ENCODE data around the gene SFRP4. TPM values are rescaled to one million over a fixed set of nuclear protein-coding genes. Genes with fewer than 3 reads are reported as not detected.

SFRP4 gene
- total RNA-seq, 1 donor from 2014 or later = 15.0 TPM

DNA sequence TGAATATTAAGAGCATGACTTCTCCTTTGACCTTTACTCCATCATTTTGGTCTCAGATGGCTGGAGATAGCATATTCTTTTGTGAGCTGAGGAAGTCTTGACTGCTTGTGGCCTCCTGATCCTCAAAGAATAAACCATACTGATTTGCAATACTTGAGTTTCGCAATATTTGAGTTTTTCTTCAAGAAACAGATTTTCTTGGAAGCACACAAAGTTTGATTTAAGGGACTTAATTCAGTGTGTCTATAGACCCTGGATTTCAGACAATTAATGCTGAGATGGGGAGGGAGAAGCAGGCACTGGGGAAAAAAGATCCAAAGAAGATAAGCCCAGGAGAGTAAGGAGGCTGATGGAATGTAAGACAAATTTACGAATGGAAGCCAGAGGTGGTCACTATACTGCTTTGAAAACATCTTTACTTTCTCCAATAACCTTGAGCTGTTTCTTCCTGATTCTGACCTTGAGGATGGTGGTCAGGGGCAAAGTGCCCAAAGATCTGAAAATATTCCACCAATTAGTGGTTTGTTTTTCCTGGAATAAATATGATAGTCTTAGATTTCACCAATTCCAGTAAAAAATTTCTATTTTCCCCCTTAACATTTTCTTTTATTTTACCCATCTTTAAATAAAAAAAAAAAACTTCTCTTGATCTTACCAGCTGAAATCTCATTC lies 11.3 kb upstream of the SFRP4 start:
- intact Hi-C loops (cut with DNase I) = no loop called here

DNA sequence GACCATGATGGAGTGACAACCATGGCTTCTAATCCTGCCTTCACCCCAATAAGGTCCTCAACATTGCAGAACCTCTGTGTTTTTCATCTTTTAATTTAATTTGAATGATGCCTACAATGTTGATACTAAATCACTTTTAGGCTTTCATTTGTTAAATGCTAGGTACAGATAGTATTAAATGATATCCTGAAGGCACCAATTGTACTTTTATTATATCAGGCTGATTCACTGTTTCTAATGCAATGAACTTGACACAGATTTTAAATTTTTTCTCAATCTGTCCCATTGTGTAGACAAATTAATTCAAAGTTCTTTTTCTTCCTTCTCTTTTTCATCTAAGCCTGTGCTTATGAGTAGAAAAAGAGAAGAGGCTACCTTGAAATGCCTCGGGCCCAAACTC lies 9.0 kb upstream of the SFRP4 start:
- no peak for DNase-seq (ENCODE audit: low spot score)
- intact Hi-C loops (cut with DNase I) = no loop called here

More for the DNA sequence above, 11.3 kb upstream of the SFRP4 start:
- no peak for DNase-seq (ENCODE audit: low spot score)

DNA sequence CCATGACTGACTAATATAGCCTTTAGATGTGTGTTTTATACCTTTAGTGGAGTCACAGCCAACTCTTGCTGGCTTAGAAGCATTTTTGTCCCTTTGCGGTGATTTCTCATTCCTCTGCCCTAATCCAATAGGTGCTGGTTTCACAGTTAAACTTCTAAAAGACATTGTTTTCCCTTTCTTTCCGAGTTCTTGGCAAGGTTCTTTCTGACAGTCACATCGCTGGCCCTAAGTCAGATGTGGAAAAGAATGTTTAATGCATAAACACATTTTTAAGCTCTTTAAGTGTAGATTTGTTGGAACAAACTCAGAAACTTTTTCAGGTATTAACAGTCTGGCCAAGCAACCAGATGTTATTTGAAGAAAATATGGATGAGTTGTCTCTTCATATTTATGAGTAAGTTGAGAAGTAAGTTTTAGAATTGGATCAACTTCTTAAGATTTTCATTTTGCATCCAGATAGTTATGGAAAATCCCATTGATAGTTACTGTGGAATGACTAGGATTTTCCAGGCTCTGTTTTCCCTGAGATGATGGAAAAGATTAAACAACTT lies 7.9 kb upstream of the SFRP4 start:
- DNase-seq (ENCODE audit: low spot score) = no peak
- intact Hi-C loops (cut with DNase I) = loop anchor here (5.0 kb wide), 1 partner anchor 253 kb away; the partner anchor contains the start of gene STARD3NL

DNA sequence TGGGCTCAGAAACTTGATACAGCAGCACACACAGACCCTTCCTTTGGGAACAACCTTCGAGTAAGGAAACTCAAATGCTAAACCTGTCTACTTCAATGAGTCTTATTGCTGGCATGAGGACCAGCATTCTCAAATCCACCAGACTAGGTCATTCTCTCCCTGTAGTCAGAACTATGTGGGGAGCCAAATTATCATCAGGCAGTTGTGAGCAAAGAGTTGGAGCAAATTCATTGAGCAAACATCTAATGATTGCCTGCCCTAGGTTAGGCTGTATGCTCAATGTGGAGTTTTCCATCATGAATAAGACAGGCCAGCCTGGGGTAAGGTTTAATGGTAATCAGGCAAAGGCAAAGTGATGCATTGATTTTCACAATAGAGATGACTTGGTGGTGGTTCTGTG lies 7.4 kb upstream of the SFRP4 start:
- intact Hi-C loops (cut with DNase I) = loop anchor here (5.0 kb wide), 1 partner anchor 253 kb away; the partner anchor contains the start of gene STARD3NL
- no peak for DNase-seq (ENCODE audit: low spot score)

DNA sequence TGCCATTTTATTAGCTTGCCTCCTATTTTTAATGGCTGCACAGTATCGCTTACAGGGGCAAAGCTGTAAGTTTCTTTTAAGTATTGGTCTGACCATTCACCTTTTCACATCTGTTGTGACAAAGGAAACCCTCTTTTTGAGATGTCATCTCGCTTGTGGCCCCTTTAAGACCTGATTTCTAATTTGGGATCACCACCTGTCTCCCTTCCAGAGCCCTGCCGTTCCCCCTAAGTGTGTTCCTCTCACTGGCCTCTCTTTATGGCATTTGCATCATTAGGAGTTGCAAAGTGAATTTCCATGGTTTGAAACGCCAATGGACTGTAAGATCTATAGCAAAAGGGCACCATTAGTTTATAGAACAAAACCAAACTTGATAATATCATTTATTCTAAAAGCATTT lies 5.3 kb upstream of the SFRP4 start:
- DNase-seq (ENCODE audit: low spot score) = no peak
- intact Hi-C loops (cut with DNase I) = loop anchor here (5.0 kb wide), 1 partner anchor 255 kb away; the partner anchor contains the start of gene STARD3NL

DNA sequence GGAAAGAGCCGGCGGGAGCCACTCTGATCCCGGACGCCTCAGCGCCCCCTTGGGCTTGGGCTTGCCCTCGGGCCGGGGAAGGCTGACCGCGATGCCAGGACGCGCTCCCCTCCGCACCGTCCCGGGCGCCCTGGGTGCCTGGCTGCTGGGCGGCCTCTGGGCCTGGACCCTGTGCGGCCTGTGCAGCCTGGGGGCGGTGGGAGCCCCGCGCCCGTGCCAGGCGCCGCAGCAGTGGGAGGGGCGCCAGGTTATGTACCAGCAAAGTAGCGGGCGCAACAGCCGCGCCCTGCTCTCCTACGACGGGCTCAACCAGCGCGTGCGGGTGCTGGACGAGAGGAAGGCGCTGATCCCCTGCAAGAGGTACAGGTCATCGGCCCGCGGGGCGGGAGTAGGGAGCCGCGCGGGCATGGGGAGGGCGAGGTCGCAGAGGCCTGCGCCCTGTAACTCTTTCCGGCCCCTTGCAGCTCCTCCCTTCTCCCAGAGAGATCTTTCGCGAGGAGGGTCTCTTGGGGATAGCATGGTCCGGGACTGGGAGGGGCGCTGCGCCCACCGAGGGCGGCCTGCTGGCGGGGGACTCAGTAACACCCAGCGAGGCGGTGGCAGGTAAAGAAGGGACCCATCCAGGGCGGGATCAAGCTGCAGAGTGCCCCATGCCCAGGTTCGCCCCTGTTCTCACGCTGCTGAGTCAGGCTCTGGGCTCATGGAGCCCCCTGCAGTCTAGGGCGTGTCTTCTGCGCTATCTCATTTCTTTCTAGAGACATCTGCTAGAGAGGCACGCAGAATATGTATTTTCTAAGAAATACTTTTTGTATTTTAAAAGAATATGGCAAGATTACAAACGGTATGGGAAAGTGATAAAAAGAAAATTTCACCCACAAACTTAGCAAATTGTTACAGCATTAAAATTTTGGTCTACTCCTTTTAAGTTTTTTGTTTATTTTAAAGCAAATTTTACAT lies 4.5 kb upstream of the SFRP4 start:
- intact Hi-C loops (cut with DNase I) = loop anchor here (5.0 kb wide), 1 partner anchor 256 kb away; the partner anchor contains the start of gene STARD3NL
- DNase-seq (ENCODE audit: low spot score) = no peak

DNA sequence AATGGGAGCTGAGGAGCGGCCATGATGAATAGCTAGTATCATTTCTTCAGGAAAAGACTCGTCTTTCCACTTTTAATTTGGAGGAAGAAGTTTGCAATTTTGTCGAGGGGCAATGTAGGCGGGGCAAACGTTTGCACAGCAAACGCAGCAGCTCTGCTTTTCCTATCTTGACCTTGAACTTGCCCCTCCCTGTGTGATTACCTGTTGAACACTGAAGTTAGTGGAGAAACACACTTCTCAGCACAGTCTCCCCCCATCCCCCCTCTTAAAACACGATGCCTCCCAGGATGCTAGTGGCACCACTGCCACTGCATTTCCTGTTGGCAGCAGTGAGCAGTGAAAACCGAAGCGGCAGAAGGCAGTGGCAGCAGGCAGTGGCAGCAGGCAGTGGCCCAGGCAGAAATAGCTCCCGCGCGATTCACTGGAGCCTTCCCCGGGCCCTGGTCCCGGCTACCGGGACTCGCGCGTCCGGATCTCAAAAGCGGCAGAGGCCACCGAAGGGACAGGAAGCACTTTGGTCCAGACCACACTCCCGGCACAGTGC lies 3.8 kb upstream of the SFRP4 start, which contains the start of gene EPDR1:
EPDR1 (plus strand) TSS at position 336 of the 544 bp plus-strand sequence. CDS start 300 bp downstream, outside the sequence.
- intact Hi-C loops (cut with DNase I) = loop anchor here (5.0 kb wide), 1 partner anchor 257 kb away; the partner anchor contains the start of gene STARD3NL
- peak; percentile 81 for DNase-seq (ENCODE audit: low spot score)

DNA sequence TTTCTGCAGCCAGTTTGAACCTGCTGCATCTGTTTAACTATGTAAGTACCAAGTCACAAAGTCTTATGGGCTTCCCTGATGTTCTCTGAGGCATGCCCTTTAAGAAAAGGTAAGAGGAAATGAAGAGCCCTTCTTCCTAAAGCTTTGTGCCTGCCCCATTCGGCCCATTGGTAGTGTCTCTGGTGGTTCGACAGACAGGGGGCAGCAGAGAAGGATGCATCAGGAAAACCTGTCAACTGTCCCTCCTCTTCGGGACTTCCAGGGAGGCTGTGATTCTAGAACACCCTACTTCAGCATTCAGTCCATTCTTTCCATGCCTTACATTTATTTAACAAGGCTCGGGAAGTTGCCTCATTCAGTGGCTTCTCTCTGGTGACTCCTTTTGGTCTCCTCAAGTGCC lies 1.9 kb upstream of the SFRP4 start:
- intact Hi-C loops (cut with DNase I) = loop anchor here (5.0 kb wide), 1 partner anchor 189 kb away; no protein-coding TSS in a partner anchor
- DNase-seq (ENCODE audit: low spot score) = no peak

DNA sequence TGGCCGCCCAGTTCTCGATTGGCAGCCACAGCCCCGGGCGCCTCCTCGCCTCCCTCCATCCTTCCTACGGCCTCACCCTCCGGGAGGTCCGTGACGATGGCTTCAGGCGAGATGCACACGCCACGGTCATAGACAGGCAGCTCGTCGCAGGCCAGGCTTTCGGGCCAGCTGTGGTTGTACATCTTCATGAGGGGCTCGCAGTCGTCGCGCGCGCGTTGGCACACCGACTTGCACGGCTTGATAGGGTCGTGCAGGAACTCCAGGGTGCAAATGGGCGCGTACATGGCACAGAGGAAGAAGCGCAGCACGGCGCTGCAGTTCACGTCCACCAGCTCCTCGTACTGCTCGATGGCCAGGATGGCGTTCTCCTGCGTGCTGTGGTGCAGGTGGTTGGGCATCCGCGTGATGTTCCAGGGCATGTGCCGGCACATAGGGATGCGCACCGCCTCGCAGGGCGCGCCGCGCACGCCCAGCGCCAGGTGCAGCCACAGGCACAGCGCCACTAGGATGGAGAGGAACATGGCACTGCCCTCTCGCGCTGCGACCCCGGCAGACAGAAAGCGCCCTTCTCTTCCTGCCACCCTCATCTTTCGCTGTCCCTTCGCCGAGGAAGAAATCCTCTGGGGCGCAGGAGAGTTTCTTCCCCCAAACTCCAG lies 472 bp downstream of the SFRP4 start:
- intact Hi-C loops (cut with DNase I) = loop anchor here (5.0 kb wide), 1 partner anchor 191 kb away; no protein-coding TSS in a partner anchor
- DNase-seq (ENCODE audit: low spot score) = no peak

DNA sequence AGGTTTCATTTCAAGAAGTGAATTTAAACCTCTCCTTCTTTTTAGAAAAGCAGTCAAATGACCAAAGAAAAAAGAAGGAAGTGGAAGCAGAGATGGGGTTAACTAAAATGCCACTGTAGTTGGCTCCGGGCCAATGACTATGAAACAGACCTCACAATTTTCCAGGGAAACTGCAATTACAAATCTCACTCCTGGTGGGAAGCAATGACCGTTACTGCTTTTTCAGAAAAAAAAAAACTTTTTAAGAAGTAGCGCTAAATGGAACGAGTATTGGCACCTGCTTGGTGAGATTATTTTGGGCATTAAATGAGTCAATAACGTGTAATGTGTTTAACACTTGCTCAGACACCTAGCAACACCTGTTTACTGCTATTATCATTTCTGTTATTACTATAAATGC lies 1.2 kb downstream of the SFRP4 start:
- intact Hi-C loops (cut with DNase I) = loop anchor here (5.0 kb wide), 1 partner anchor 192 kb away; no protein-coding TSS in a partner anchor
- DNase-seq (ENCODE audit: low spot score) = no peak

DNA sequence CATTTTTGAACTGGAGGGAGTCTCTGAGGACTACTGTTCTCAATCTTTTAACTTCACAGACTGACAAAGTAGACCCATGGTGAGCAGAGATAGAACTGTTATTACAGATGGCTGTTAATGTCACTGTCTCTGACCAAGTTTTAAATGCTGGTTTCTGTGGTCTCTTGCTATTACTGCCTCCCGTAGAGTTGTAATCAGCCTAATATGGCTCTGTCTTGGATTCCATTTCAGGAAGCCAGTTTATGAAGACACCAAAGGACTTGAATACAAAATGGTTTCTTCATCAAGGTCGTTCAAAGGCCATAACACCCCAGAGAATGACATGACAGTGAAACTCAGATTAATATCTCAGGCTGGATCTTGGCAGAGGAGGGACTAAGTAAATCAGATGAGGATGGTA lies 3.9 kb downstream of the SFRP4 start:
- intact Hi-C loops (cut with DNase I) = no loop called here
- DNase-seq (ENCODE audit: low spot score) = no peak

DNA sequence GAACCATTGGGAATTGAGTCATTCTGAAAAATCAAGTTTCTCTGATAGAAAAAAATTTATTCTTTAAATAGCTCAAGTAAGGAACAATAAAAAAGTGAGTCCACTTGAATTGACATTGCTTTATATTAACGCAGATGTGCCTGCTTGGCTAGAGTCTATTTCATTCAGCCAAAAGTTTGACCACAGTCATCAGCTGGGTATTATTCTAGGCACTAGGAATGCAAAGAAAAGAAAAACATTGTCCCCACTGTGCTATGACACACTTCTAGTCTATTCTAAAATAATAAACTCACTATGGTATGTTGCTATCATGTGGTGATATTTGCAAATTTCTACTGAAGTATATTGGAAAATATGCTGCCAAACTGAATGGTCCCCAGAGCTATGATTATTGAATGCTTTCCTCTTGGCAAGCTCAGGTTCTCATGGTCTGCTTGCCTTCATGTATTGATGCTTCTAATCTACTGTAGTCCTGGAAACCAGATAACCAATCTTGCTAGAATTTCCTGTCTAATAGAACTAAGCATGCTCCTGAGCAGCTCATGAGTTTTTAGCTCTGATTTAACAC lies 8.3 kb downstream of the SFRP4 start:
- intact Hi-C loops (cut with DNase I) = no loop called here
- no peak for DNase-seq (ENCODE audit: low spot score)

DNA sequence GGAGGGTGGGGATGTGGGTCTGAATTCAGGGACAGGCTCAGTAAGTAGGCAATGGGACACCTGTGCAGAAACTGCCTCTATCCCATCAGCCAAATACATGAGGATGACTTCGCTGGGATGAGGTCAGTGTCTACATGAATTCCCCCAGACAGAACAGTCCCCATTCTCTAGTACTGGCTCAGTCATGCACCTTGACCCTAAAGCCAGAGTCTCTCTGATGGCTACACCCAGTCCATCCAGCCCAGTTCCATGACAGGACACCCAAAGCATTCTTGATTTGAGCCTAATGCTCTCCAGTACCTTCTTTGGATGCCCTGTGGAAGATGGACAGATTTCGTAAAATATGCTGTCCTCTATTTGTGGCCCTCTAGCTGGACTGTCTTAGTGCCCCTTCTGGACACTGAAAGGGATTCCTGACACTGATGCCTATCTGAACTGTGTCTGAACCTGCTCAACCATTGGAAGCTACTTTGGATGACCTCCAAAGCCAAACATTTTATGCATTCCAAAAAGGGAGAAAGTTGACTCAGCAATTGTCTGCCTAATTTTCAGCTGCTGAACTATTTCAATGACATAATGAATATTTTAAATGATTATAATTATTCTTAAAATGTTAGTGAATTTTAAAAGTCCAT lies 14.6 kb downstream of the SFRP4 start:
- no peak for DNase-seq (ENCODE audit: low spot score)
- intact Hi-C loops (cut with DNase I) = loop anchor here (2.0 to 5.0 kb wide), 2 partner anchors 205 to 317 kb away; no protein-coding TSS in a partner anchor

DNA sequence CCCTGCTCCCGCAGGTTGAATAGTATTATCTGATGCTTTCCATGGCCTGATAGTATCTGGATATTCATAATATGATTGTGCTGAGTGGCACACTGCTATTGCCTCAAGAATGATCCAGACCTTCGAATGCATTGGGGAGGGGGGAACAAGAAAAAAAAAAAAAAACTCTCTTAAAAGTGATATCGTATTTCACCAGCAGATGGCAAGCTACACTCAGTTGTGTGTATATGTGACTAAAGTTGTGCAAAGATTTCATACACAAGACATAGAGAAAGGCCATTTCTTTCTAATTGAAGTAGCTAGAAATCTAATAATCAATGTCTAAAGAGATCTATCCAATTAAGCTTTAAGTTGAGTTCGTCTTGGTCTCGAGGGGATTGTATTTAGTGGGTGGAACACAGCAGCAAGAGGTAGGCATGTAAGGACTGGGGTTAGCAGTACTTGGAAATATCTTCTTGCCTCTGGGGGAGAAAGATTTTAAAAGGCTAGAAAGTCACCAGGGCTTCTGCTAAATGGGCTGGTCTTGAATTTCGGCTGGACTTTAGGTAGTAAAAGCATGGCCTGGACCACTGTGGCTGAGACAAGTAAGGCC lies 15.3 kb downstream of the SFRP4 start:
- intact Hi-C loops (cut with DNase I) = loop anchor here (2.0 to 5.0 kb wide), 2 partner anchors 206 to 317 kb away; no protein-coding TSS in a partner anchor
- DNase-seq (ENCODE audit: low spot score) = no peak

DNA sequence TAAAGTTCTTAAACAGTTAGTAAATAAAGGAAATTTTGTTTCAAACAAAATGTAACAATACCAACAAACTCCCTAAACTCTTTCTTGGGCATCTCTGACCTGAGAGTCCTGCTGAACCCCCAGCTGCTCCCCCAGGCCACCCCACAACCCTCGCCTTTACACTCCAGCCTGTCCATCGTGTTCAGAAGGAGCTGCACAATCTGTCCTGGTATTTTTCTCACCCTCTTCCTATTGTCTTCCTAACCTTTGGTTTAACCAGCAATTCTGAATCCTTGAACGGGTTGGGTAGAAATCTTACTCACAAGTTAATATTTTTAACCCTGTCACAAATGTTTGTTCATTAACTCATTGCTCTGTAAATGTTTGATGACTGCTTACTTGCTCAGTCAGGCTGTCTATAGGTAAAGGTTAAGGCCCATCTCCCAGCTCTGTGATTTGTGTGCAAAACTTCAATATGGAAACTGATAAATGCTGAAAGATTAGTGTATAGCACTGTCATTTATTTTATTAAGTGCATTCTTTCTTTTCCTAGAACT lies 16.8 kb downstream of the SFRP4 start:
- no peak for DNase-seq (ENCODE audit: low spot score)
- intact Hi-C loops (cut with DNase I) = loop anchor here (2.0 to 5.0 kb wide), 2 partner anchors 208 to 319 kb away; no protein-coding TSS in a partner anchor

DNA sequence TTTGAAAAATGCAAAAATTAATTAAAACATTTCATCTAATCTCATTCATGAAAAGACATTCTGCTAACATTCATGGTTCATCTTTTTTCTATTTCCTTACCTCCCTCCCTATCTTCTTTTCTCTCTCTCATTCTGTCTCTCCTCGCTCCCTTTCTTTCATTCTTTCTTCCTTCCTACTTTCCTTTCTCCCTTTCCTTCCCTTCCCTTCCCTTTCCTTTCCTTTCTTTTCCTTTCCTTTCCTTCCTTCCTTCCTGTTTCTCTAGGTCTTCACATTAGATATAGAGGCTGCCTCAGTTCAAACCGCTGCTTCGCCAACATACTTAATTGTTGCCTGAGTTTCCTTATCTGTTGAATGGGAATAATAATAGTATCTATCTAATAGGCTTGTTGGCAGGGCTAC lies 21.9 kb downstream of the SFRP4 start:
- DNase-seq (ENCODE audit: low spot score) = no peak
- intact Hi-C loops (cut with DNase I) = no loop called here

DNA sequence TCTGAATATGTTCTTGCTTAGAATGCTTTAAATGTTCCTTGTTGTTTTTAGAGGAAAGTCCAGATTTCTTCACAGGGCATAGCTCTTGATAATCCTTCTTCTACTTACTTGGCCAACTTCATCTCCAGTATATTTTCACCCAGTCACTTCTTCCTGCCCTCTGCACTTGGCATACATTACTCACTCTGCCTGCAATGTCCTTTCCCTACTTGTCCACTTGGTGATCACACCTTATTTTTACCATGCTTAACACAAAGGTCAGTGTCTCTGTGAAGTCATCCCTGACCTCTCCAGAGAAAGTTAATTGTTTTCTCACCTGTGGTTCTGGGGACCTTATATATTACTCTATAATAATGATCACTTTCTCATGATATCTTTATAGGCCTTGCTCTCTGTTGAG lies 23.3 kb downstream of the SFRP4 start:
- no peak for DNase-seq (ENCODE audit: low spot score)
- intact Hi-C loops (cut with DNase I) = no loop called here

Measured in cardiac septum (tissue), 1 donor.